Posterior vena cava (tissue), 2 donors: Measurements from ENCODE around the gene TCOF1. TPM values are rescaled to one million over a fixed set of nuclear protein-coding genes. Genes with fewer than 3 reads are reported as not detected.

Experiments used
- DNase-seq: peaks from one replicate; pipeline ENCODE4 v3.0.0-alpha.2; 2020; ENCODE audit warnings: low spot score
- intact Hi-C, 2 donors: fragments of 100-400 bp; cut with DNase I; formaldehyde crosslinking; loops; one replicate each; pipeline versions ENCODE4 v1.14.1 to v1.14.2; 2022 to 2023
- total RNA-seq, 2 donors: library from RNA; stranded (reverse); fragmentation: NEBNext Ultra II Directional; extraction: Animal tissue kit (Norgen Biotek cat#: 25700); gene quantifications; one replicate each; pipeline ENCODE4 v1.2.1, GENCODE V29; 2021
- donor health status: DM: yes; HTN: yes; CAD: no.
- donor health status: DM: yes; HTN: yes; CAD: no.

TCOF1 gene
- total RNA-seq, 2 donors from 2014 or later: 19.2 to 24.4 TPM

- DNase-seq: peak; percentile 91
- intact Hi-C loops: no loop called here
Measured at GRCh38 chr5:150320044-150320613, 37.4 kb upstream of the TCOF1 start.

- intact Hi-C loops: no loop called here
- no peak for DNase-seq
Measured at GRCh38 chr5:150321211-150321610, 36.3 kb upstream of the TCOF1 start.

- intact Hi-C loops: no loop called here
- no peak for DNase-seq
Measured at GRCh38 chr5:150321784-150322183, 35.7 kb upstream of the TCOF1 start.

- DNase-seq: no peak
- intact Hi-C loops: no loop called here
Measured at GRCh38 chr5:150322202-150322601, 35.3 kb upstream of the TCOF1 start.

GRCh38 chr5:150323092-150323491 is 34.4 kb upstream of the TCOF1 start:
- intact Hi-C loops: no loop called here
- DNase-seq: no peak

GRCh38 chr5:150323819-150324218 is 33.7 kb upstream of the TCOF1 start:
- intact Hi-C loops: no loop called here
- DNase-seq: no peak

- intact Hi-C loops: no loop called here
- DNase-seq: no peak
Measured at GRCh38 chr5:150325426-150325825, 32.1 kb upstream of the TCOF1 start.

GRCh38 chr5:150326707-150327106 is 30.8 kb upstream of the TCOF1 start:
- intact Hi-C loops: no loop called here
- no peak for DNase-seq

- DNase-seq: no peak
- intact Hi-C loops: no loop called here
Measured at GRCh38 chr5:150327139-150327538, 30.4 kb upstream of the TCOF1 start.

GRCh38 chr5:150328515-150328914 is 29.0 kb upstream of the TCOF1 start:
- no peak for DNase-seq
- intact Hi-C loops: no loop called here

- intact Hi-C loops: no loop called here
- DNase-seq: no peak
Measured at GRCh38 chr5:150329038-150329437, 28.5 kb upstream of the TCOF1 start.

GRCh38 chr5:150329881-150330876 is 27.3 kb upstream of the TCOF1 start:
- DNase-seq: no peak
- intact Hi-C loops: no loop called here

- DNase-seq: peak; percentile 17
- intact Hi-C loops: no loop called here
Measured at GRCh38 chr5:150333400-150333799, 24.1 kb upstream of the TCOF1 start.

GRCh38 chr5:150335778-150336177 is 21.7 kb upstream of the TCOF1 start:
- intact Hi-C loops: no loop called here

GRCh38 chr5:150338546-150338945 is 19.0 kb upstream of the TCOF1 start:
- peak; percentile 55 for DNase-seq
- intact Hi-C loops: no loop called here

More at GRCh38 chr5:150335778-150336177, 21.7 kb upstream of the TCOF1 start:
- peak; percentile 36 for DNase-seq

GRCh38 chr5:150339165-150339564 is 18.3 kb upstream of the TCOF1 start:
- intact Hi-C loops: no loop called here

GRCh38 chr5:150339841-150340240 is 17.7 kb upstream of the TCOF1 start:
- no peak for DNase-seq

More at GRCh38 chr5:150339165-150339564, 18.3 kb upstream of the TCOF1 start:
- DNase-seq: no peak

GRCh38 chr5:150340614-150341255 is 16.8 kb upstream of the TCOF1 start:
- DNase-seq: no peak
- intact Hi-C loops: no loop called here

More at GRCh38 chr5:150339841-150340240, 17.7 kb upstream of the TCOF1 start:
- intact Hi-C loops: no loop called here

GRCh38 chr5:150341331-150341730 is 16.2 kb upstream of the TCOF1 start:
- DNase-seq: no peak
- intact Hi-C loops: no loop called here

GRCh38 chr5:150341989-150342388 is 15.5 kb upstream of the TCOF1 start:
- no peak for DNase-seq
- intact Hi-C loops: no loop called here
